Measurements from ENCODE around the gene SLC26A2. TPM values are rescaled to one million over a fixed set of nuclear protein-coding genes. Genes with fewer than 3 reads are reported as not detected.
A peak's percentile ranks its signal among the peaks of the same experiment; 100 is the strongest.

SLC26A2 gene
- total RNA-seq, 1 donor from 2014 or later, result 12.6 TPM

DNA sequence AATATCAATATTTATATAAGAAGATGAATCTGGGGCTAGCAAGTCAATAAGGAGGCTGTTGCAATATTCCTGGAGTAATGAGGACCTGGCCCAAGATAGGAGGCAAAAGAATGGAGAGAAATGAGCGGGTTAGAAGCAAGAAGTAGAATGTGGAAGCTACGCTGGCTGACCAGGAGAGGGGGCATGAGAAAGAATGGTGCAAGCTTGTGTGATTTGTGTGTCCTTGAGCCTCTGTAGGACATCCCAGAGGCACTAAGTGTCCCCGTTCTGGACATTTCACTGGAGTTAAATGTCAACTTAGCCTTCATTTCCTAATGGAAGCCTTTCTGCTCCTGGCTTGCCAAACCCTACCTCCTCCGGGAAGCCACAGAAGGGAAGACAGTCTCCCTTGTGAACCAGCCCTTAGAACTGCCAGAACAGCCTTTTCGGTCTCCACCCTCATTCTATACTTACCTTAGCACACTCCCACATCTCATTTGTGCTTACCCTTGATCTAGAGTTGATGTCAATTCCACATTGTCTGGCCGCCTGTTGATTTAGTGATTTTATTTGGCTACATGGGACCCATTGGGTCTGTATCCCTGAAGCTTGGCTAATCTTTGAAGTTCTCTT lies 9.3 kb upstream of the SLC26A2 start:
- Mint-ChIP-seq H3K27ac (no peak overlapping the region), H3K9me3 (ENCODE audit: low read depth) (no peaks in the 10 kb centered on the region), H3K4me1 (ENCODE audit: low read depth) (peaks cover 3% of the 10 kb centered on the region), H3K27me3 (no peaks in the 10 kb centered on the region), H3K36me3 (ENCODE audit: insufficient read depth) (no peaks in the 10 kb centered on the region), H3K4me3 (ENCODE audit: low read depth) (no peak overlapping the region)
- DNase-seq (ENCODE audit: low spot score, unreplicated experiment), result no peak
- TF ChIP-seq, protein P1, sequence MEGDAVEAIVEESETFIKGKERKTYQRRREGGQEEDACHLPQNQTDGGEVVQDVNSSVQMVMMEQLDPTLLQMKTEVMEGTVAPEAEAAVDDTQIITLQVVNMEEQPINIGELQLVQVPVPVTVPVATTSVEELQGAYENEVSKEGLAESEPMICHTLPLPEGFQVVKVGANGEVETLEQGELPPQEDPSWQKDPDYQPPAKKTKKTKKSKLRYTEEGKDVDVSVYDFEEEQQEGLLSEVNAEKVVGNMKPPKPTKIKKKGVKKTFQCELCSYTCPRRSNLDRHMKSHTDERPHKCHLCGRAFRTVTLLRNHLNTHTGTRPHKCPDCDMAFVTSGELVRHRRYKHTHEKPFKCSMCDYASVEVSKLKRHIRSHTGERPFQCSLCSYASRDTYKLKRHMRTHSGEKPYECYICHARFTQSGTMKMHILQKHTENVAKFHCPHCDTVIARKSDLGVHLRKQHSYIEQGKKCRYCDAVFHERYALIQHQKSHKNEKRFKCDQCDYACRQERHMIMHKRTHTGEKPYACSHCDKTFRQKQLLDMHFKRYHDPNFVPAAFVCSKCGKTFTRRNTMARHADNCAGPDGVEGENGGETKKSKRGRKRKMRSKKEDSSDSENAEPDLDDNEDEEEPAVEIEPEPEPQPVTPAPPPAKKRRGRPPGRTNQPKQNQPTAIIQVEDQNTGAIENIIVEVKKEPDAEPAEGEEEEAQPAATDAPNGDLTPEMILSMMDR (IDR thresholded peaks at IDR 0.05; ENCODE audit: unreplicated experiment), result peak; percentile 16

DNA sequence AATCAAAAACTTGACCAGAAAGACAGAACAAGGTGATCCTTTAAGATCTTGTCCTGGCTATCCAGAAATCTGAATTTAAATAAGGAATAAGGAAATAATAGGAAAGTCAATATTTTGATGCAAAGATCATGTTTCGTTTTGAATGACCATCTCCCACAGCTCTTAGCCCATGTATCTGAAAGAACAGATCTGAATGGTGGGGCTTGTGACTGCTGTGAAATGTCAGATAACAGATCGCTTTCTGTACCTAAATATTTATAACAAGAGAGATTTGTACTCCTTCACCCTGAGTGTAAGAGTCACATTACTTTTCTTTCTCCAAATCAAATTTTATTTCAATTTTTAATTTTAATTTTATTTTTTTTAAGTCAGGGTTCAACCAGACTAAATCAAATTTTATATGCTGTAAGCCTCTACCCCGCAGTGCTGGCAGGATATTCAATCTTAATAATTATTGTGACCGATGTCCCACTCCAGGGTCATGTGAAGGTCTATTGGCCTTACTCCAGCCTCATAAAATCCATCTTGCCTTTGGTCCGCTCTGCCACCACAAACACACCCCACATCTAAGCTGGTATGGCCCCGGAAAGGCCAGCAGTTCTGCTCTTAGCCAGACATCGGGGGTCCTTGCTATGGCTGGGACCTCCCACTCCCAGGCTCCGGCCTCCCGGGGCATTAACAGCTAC lies 7.0 kb upstream of the SLC26A2 start:
- Mint-ChIP-seq H3K4me1 (ENCODE audit: low read depth) (peaks cover 3% of the 10 kb centered on the region), H3K27ac (no peak overlapping the region), H3K36me3 (ENCODE audit: insufficient read depth) (no peaks in the 10 kb centered on the region), H3K27me3 (no peaks in the 10 kb centered on the region), H3K9me3 (ENCODE audit: low read depth) (no peaks in the 10 kb centered on the region), H3K4me3 (ENCODE audit: low read depth) (no peak overlapping the region)
- TF ChIP-seq, protein P1 (IDR thresholded peaks at IDR 0.05; ENCODE audit: unreplicated experiment), result no peak
- DNase-seq (ENCODE audit: low spot score, unreplicated experiment), result no peak

DNA sequence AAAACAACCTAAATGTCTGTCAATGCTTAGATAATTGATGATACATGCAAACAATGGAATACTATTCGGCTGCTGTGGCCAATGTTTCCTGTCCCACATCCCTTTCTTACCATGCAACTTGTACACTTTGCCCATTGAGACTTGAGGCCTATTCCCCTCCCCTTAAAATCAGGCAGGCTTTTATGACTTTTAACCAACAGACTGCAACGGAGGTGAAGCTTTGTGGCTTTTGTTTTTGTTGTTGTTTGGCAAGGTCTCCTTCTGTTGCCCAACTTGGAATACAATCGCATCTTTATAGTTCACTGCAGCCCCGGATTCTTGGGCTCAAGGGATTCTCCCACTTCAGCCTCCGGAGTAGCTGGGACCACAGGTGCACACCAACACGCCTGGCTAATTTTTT lies 5.8 kb upstream of the SLC26A2 start:
- Mint-ChIP-seq H3K4me3 (ENCODE audit: low read depth) (no peak overlapping the region), H3K27me3 (no peaks in the 10 kb centered on the region), H3K36me3 (ENCODE audit: insufficient read depth) (no peaks in the 10 kb centered on the region), H3K9me3 (ENCODE audit: low read depth) (no peaks in the 10 kb centered on the region), H3K27ac (no peak overlapping the region), H3K4me1 (ENCODE audit: low read depth) (peaks cover 8% of the 10 kb centered on the region)
- no peak for DNase-seq (ENCODE audit: low spot score, unreplicated experiment)
- TF ChIP-seq, protein P1 (IDR thresholded peaks at IDR 0.05; ENCODE audit: unreplicated experiment), result no peak

DNA sequence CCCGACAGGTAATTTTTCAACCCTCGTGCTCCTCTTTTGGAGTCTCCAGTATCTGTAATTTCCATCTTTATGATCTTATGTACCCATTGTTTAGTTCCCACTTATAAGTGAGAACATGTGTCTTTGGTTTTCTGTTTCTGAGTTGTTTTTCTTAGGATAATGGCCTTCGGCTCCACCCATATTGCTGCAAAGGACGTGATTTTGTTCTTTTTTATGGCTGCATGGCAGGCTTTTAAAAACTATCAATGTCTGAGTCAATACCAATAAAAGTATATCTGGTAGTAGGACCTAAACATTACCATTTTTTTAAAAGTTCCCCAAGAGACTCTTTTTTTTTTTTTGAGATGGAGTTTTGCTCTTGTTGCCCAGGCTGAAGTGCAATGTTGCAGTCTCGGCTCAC lies 3.9 kb upstream of the SLC26A2 start:
- no peaks in the 10 kb centered on the region for H3K9me3 Mint-ChIP-seq (ENCODE audit: low read depth)
- H3K27ac Mint-ChIP-seq, result no peak overlapping the region
- H3K4me3 Mint-ChIP-seq (ENCODE audit: low read depth), result no peak overlapping the region
- DNase-seq (ENCODE audit: low spot score, unreplicated experiment), result no peak
- H3K36me3 Mint-ChIP-seq (ENCODE audit: insufficient read depth), result no peaks in the 10 kb centered on the region
- no peaks in the 10 kb centered on the region for H3K27me3 Mint-ChIP-seq
- peaks cover 10% of the 10 kb centered on the region for H3K4me1 Mint-ChIP-seq (ENCODE audit: low read depth)
- TF ChIP-seq, protein P1 (IDR thresholded peaks at IDR 0.05; ENCODE audit: unreplicated experiment), result no peak

DNA sequence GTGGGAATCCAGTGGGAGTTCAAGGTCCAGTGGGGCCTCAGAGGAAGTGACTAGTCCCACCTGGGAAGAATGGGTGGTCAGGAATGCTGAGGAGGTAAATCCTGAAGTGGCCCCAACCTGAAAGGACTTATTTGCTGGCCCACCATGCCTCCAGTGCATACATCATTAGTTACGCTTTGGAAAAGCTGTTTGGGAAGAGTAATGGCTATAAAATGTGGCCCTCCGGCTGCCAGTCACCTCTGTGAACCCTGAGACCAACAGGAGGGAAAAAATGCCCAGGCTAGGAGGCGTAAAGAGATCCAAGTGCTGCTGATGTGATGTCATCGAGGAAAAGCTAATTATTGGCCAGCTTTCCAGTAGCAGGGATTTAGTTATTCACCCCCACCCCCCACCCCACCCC lies 2.7 kb upstream of the SLC26A2 start:
- no peak for DNase-seq (ENCODE audit: low spot score, unreplicated experiment)
- TF ChIP-seq, protein P1 (IDR thresholded peaks at IDR 0.05; ENCODE audit: unreplicated experiment), result no peak
- H3K4me3 Mint-ChIP-seq (ENCODE audit: low read depth), result no peak overlapping the region
- no peak overlapping the region for H3K27ac Mint-ChIP-seq
- H3K9me3 Mint-ChIP-seq (ENCODE audit: low read depth), result no peaks in the 10 kb centered on the region
- no peaks in the 10 kb centered on the region for H3K36me3 Mint-ChIP-seq (ENCODE audit: insufficient read depth)
- no peaks in the 10 kb centered on the region for H3K27me3 Mint-ChIP-seq
- H3K4me1 Mint-ChIP-seq (ENCODE audit: low read depth), result peaks cover 10% of the 10 kb centered on the region

Measured in progenitor cell of endocrine pancreas (in vitro differentiated cells).